Measurements from ENCODE around the gene MARCO.

Gene MARCO

GRCh38 chr2:118987886-118988285 lies 45.9 kb downstream of the MARCO start:
- H3K36me3 ChIP-seq (replicated peaks): no peaks in the 10 kb centered on the region
- TF ChIP-seq, protein P1, sequence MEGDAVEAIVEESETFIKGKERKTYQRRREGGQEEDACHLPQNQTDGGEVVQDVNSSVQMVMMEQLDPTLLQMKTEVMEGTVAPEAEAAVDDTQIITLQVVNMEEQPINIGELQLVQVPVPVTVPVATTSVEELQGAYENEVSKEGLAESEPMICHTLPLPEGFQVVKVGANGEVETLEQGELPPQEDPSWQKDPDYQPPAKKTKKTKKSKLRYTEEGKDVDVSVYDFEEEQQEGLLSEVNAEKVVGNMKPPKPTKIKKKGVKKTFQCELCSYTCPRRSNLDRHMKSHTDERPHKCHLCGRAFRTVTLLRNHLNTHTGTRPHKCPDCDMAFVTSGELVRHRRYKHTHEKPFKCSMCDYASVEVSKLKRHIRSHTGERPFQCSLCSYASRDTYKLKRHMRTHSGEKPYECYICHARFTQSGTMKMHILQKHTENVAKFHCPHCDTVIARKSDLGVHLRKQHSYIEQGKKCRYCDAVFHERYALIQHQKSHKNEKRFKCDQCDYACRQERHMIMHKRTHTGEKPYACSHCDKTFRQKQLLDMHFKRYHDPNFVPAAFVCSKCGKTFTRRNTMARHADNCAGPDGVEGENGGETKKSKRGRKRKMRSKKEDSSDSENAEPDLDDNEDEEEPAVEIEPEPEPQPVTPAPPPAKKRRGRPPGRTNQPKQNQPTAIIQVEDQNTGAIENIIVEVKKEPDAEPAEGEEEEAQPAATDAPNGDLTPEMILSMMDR (IDR thresholded peaks at IDR 0.05; ENCODE audit: low read depth, low read length, missing control alignments): no peak
- no peak overlapping the region for H3K4me3 ChIP-seq (ENCODE audit: low read depth, low read length)
- H3K27ac ChIP-seq: no peak overlapping the region
- no peak for DNase-seq
- no peaks in the 10 kb centered on the region for H3K27me3 ChIP-seq (replicated peaks)
- in situ Hi-C loops (cut with HindIII; ENCODE audit: low pct_ligation_motif_present, low sequenced_read_pairs): no loop called here

- Histone ChIP-seq H3K27me3 (replicated peaks) (no peaks in the 10 kb centered on the region), H3K27ac (no peak overlapping the region), H3K36me3 (replicated peaks) (no peaks in the 10 kb centered on the region), H3K4me3 (ENCODE audit: low read depth, low read length) (no peak overlapping the region)
- no peak for DNase-seq
- TF ChIP-seq, protein P1 (IDR thresholded peaks at IDR 0.05; ENCODE audit: low read depth, low read length, missing control alignments): no peak
- in situ Hi-C loops (cut with HindIII; ENCODE audit: low pct_ligation_motif_present, low sequenced_read_pairs): no loop called here
These were observed 46.7 kb downstream of the MARCO start for GRCh38 chr2:118988706-118989105.

GRCh38 chr2:118989481-118989880 lies 47.5 kb downstream of the MARCO start:
- in situ Hi-C loops (cut with HindIII; ENCODE audit: low pct_ligation_motif_present, low sequenced_read_pairs): no loop called here
- no peak overlapping the region for H3K27ac ChIP-seq
- H3K27me3 ChIP-seq (replicated peaks): no peaks in the 10 kb centered on the region
- DNase-seq: no peak
- TF ChIP-seq, protein P1 (IDR thresholded peaks at IDR 0.05; ENCODE audit: low read depth, low read length, missing control alignments): no peak
- H3K4me3 ChIP-seq (ENCODE audit: low read depth, low read length): no peak overlapping the region
- H3K36me3 ChIP-seq (replicated peaks): no peaks in the 10 kb centered on the region

- Histone ChIP-seq H3K4me3 (ENCODE audit: low read depth, low read length) (no peak overlapping the region), H3K27me3 (replicated peaks) (no peaks in the 10 kb centered on the region), H3K27ac (no peak overlapping the region), H3K36me3 (replicated peaks) (no peaks in the 10 kb centered on the region)
- TF ChIP-seq, protein P1 (IDR thresholded peaks at IDR 0.05; ENCODE audit: low read depth, low read length, missing control alignments): no peak
- in situ Hi-C loops (cut with HindIII; ENCODE audit: low pct_ligation_motif_present, low sequenced_read_pairs): no loop called here
- no peak for DNase-seq
These were observed 49.0 kb downstream of the MARCO start for GRCh38 chr2:118990757-118991545.

DNA sequence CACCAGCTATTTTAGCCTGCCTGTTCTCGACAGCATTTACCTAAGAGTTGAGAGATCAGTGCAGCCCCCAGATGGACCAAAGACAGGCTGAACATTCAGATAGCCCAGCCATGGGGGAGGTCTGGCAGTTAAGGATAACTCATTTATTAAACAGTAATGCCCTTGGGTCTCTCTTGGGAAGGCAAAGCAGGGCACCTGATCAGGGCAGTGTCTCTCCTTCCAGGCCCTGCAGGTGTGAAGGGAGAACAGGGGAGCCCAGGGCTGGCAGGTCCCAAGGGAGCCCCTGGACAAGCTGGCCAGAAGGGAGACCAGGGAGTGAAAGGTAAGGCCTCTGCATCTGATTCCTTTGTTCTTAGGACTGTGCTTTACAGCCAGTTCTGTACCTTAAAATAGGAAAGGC lies 49.6 kb downstream of the MARCO start:
- no peak overlapping the region for H3K4me3 ChIP-seq (ENCODE audit: low read depth, low read length)
- no peaks in the 10 kb centered on the region for H3K27me3 ChIP-seq (replicated peaks)
- in situ Hi-C loops (cut with HindIII; ENCODE audit: low pct_ligation_motif_present, low sequenced_read_pairs): no loop called here
- H3K27ac ChIP-seq: no peak overlapping the region
- no peaks in the 10 kb centered on the region for H3K36me3 ChIP-seq (replicated peaks)
- DNase-seq: no peak
- TF ChIP-seq, protein P1 (IDR thresholded peaks at IDR 0.05; ENCODE audit: low read depth, low read length, missing control alignments): no peak

Data from brain microvascular endothelial cell (primary cell).